Measurements from ENCODE around the gene MTMR4.
"Not testable (repeated sequence)": the region's sequence is repeated elsewhere in the genome, so short reads cannot be mapped to it uniquely, and the experiment has no call there.

MTMR4 gene

GRCh38 chr17:58508341-58509067 lies 5.9 kb downstream of the MTMR4 start:
- no peak overlapping the region for H3K9ac ChIP-seq (ENCODE audit: low read length)
- H3K4me1 ChIP-seq (ENCODE audit: control insufficient read depth, insufficient read depth, low read length), result peaks cover under 1% of the 10 kb centered on the region
- no peaks in the 10 kb centered on the region for H3K27me3 ChIP-seq (replicated peaks; ENCODE audit: control insufficient read depth, insufficient read depth, low read length)
- no peak for DNase-seq (ENCODE audit: low read depth)
- H3K36me3 ChIP-seq (ENCODE audit: control insufficient read depth, insufficient read depth, low read length, severe bottlenecking), result peaks cover 86% of the 10 kb centered on the region
- H3K4me3 ChIP-seq (ENCODE audit: low read length), result no peak overlapping the region
- H3K9me3 ChIP-seq (ENCODE audit: control insufficient read depth, low read length), result no peaks in the 10 kb centered on the region

- Histone ChIP-seq H3K36me3 (ENCODE audit: control insufficient read depth, insufficient read depth, low read length, severe bottlenecking) (peaks cover 92% of the 10 kb centered on the region), H3K9me3 (ENCODE audit: control insufficient read depth, low read length) (no peaks in the 10 kb centered on the region)
Measured at GRCh38 chr17:58507123-58507634, 7.3 kb downstream of the MTMR4 start.

GRCh38 chr17:58506354-58507080 lies 7.9 kb downstream of the MTMR4 start:
- no peaks in the 10 kb centered on the region for H3K27me3 ChIP-seq (replicated peaks; ENCODE audit: control insufficient read depth, insufficient read depth, low read length)
- DNase-seq (ENCODE audit: low read depth), result no peak
- H3K4me1 ChIP-seq (ENCODE audit: control insufficient read depth, insufficient read depth, low read length), result no peaks in the 10 kb centered on the region
- H3K9ac ChIP-seq (ENCODE audit: low read length), result no peak overlapping the region
- no peak overlapping the region for H3K4me3 ChIP-seq (ENCODE audit: low read length)
- peaks cover 94% of the 10 kb centered on the region for H3K36me3 ChIP-seq (ENCODE audit: control insufficient read depth, insufficient read depth, low read length, severe bottlenecking)
- H3K9me3 ChIP-seq (ENCODE audit: control insufficient read depth, low read length), result no peaks in the 10 kb centered on the region

More at GRCh38 chr17:58507123-58507634, 7.3 kb downstream of the MTMR4 start:
- Histone ChIP-seq H3K4me1 (ENCODE audit: control insufficient read depth, insufficient read depth, low read length) (no peaks in the 10 kb centered on the region), H3K4me3 (ENCODE audit: low read length) (no peak overlapping the region), H3K9ac (ENCODE audit: low read length) (no peak overlapping the region), H3K27me3 (replicated peaks; ENCODE audit: control insufficient read depth, insufficient read depth, low read length) (no peaks in the 10 kb centered on the region)
- no peak for DNase-seq (ENCODE audit: low read depth)

GRCh38 chr17:58504826-58505351 lies 9.5 kb downstream of the MTMR4 start:
- H3K4me1 ChIP-seq (ENCODE audit: control insufficient read depth, insufficient read depth, low read length), result no peaks in the 10 kb centered on the region
- peaks cover 88% of the 10 kb centered on the region for H3K36me3 ChIP-seq (ENCODE audit: control insufficient read depth, insufficient read depth, low read length, severe bottlenecking)
- DNase-seq (ENCODE audit: low read depth), result no peak
- no peak overlapping the region for H3K9ac ChIP-seq (ENCODE audit: low read length)
- no peaks in the 10 kb centered on the region for H3K9me3 ChIP-seq (ENCODE audit: control insufficient read depth, low read length)
- no peaks in the 10 kb centered on the region for H3K27me3 ChIP-seq (replicated peaks; ENCODE audit: control insufficient read depth, insufficient read depth, low read length)
- H3K4me3 ChIP-seq (ENCODE audit: low read length), result no peak overlapping the region

- no peak overlapping the region for H3K9ac ChIP-seq (ENCODE audit: low read length)
- no peak for DNase-seq (ENCODE audit: low read depth)
- no peaks in the 10 kb centered on the region for H3K27me3 ChIP-seq (replicated peaks; ENCODE audit: control insufficient read depth, insufficient read depth, low read length)
- H3K4me3 ChIP-seq (ENCODE audit: low read length), result no peak overlapping the region
- no peaks in the 10 kb centered on the region for H3K9me3 ChIP-seq (ENCODE audit: control insufficient read depth, low read length)
- peaks cover 78% of the 10 kb centered on the region for H3K36me3 ChIP-seq (ENCODE audit: control insufficient read depth, insufficient read depth, low read length, severe bottlenecking)
- H3K4me1 ChIP-seq (ENCODE audit: control insufficient read depth, insufficient read depth, low read length), result no peaks in the 10 kb centered on the region
Measured at GRCh38 chr17:58503866-58504265, 10.6 kb downstream of the MTMR4 start.

- H3K4me3 ChIP-seq (ENCODE audit: low read length); DNase-seq (ENCODE audit: low read depth); H3K9me3 ChIP-seq (ENCODE audit: control insufficient read depth, low read length); H3K27me3 ChIP-seq (replicated peaks; ENCODE audit: control insufficient read depth, insufficient read depth, low read length); H3K9ac ChIP-seq (ENCODE audit: low read length); H3K4me1 ChIP-seq (ENCODE audit: control insufficient read depth, insufficient read depth, low read length): not testable (repeated sequence)
- peaks cover 75% of the 10 kb centered on the region for H3K36me3 ChIP-seq (ENCODE audit: control insufficient read depth, insufficient read depth, low read length, severe bottlenecking)
Measured at GRCh38 chr17:58503134-58503533, 11.3 kb downstream of the MTMR4 start.

- no peak for DNase-seq (ENCODE audit: low read depth)
- H3K36me3 ChIP-seq (ENCODE audit: control insufficient read depth, insufficient read depth, low read length, severe bottlenecking), result peaks cover 73% of the 10 kb centered on the region
- no peaks in the 10 kb centered on the region for H3K9me3 ChIP-seq (ENCODE audit: control insufficient read depth, low read length)
- H3K4me1 ChIP-seq (ENCODE audit: control insufficient read depth, insufficient read depth, low read length), result no peaks in the 10 kb centered on the region
- no peak overlapping the region for H3K9ac ChIP-seq (ENCODE audit: low read length)
- H3K27me3 ChIP-seq (replicated peaks; ENCODE audit: control insufficient read depth, insufficient read depth, low read length), result no peaks in the 10 kb centered on the region
- no peak overlapping the region for H3K4me3 ChIP-seq (ENCODE audit: low read length)
Measured at GRCh38 chr17:58501451-58501850, 13.0 kb downstream of the MTMR4 start.

GRCh38 chr17:58498177-58498828 lies 16.1 kb downstream of the MTMR4 start:
- DNase-seq (ENCODE audit: low read depth), result no peak
- no peaks in the 10 kb centered on the region for H3K9me3 ChIP-seq (ENCODE audit: control insufficient read depth, low read length)
- no peaks in the 10 kb centered on the region for H3K27me3 ChIP-seq (replicated peaks; ENCODE audit: control insufficient read depth, insufficient read depth, low read length)
- no peak overlapping the region for H3K9ac ChIP-seq (ENCODE audit: low read length)
- H3K36me3 ChIP-seq (ENCODE audit: control insufficient read depth, insufficient read depth, low read length, severe bottlenecking), result peaks cover 70% of the 10 kb centered on the region
- no peaks in the 10 kb centered on the region for H3K4me1 ChIP-seq (ENCODE audit: control insufficient read depth, insufficient read depth, low read length)
- no peak overlapping the region for H3K4me3 ChIP-seq (ENCODE audit: low read length)

GRCh38 chr17:58493506-58493905 lies 20.9 kb downstream of the MTMR4 start:
- Histone ChIP-seq H3K9me3 (ENCODE audit: control insufficient read depth, low read length) (no peaks in the 10 kb centered on the region), H3K4me1 (ENCODE audit: control insufficient read depth, insufficient read depth, low read length) (no peaks in the 10 kb centered on the region), H3K9ac (ENCODE audit: low read length) (no peak overlapping the region), H3K36me3 (ENCODE audit: control insufficient read depth, insufficient read depth, low read length, severe bottlenecking) (peaks cover 83% of the 10 kb centered on the region), H3K27me3 (replicated peaks; ENCODE audit: control insufficient read depth, insufficient read depth, low read length) (no peaks in the 10 kb centered on the region), H3K4me3 (ENCODE audit: low read length) (no peak overlapping the region)
- no peak for DNase-seq (ENCODE audit: low read depth)

- Histone ChIP-seq H3K36me3 (ENCODE audit: control insufficient read depth, insufficient read depth, low read length, severe bottlenecking) (peaks cover 77% of the 10 kb centered on the region), H3K27me3 (replicated peaks; ENCODE audit: control insufficient read depth, insufficient read depth, low read length) (no peaks in the 10 kb centered on the region)
Measured at GRCh38 chr17:58492238-58493121, 22.0 kb downstream of the MTMR4 start.

More at GRCh38 chr17:58492238-58493121, 22.0 kb downstream of the MTMR4 start:
- DNase-seq (ENCODE audit: low read depth), result no peak
- Histone ChIP-seq H3K9ac (ENCODE audit: low read length) (no peak overlapping the region), H3K4me3 (ENCODE audit: low read length) (no peak overlapping the region), H3K9me3 (ENCODE audit: control insufficient read depth, low read length) (no peaks in the 10 kb centered on the region), H3K4me1 (ENCODE audit: control insufficient read depth, insufficient read depth, low read length) (no peaks in the 10 kb centered on the region)

All from adipocyte (in vitro differentiated cells).